Embryonic facial prominence (tissue), 1 donor: ENCODE measurements around the gene ARHGEF28.

ENCODE experiments used
- DNase-seq: peaks from one replicate; pipeline ENCODE4 v3.0.0-alpha.2; 2016; ENCODE audit errors: extremely low spot score

The ARHGEF28 gene

GRCh38 chr5:73899916-73900315 lies 273.9 kb downstream of the ARHGEF28 start:
- DNase-seq = no peak

- DNase-seq = no peak
Observed at GRCh38 chr5:73900566-73900965, 274.6 kb downstream of the ARHGEF28 start.

- no peak for DNase-seq
Observed at GRCh38 chr5:73901043-73901442, 275.0 kb downstream of the ARHGEF28 start.

- DNase-seq = no peak
Observed at GRCh38 chr5:73901455-73901854, 275.5 kb downstream of the ARHGEF28 start.

- DNase-seq = peak; percentile 73
Observed at GRCh38 chr5:73902327-73903051, 276.5 kb downstream of the ARHGEF28 start.

GRCh38 chr5:73903169-73903568 lies 277.2 kb downstream of the ARHGEF28 start:
- no peak for DNase-seq

GRCh38 chr5:73906277-73906676 lies 280.3 kb downstream of the ARHGEF28 start:
- DNase-seq = no peak

- DNase-seq = no peak
Observed at GRCh38 chr5:73907164-73907563, 281.2 kb downstream of the ARHGEF28 start.

GRCh38 chr5:73908395-73908794 lies 282.4 kb downstream of the ARHGEF28 start:
- DNase-seq = no peak

- DNase-seq = no peak
Observed at GRCh38 chr5:73908846-73909245, 282.9 kb downstream of the ARHGEF28 start.

- no peak for DNase-seq
Observed at GRCh38 chr5:73909474-73909873, 283.5 kb downstream of the ARHGEF28 start.

- DNase-seq = no peak
Observed at GRCh38 chr5:73911761-73912393, 285.9 kb downstream of the ARHGEF28 start.

GRCh38 chr5:73912821-73913271 lies 286.9 kb downstream of the ARHGEF28 start:
- no peak for DNase-seq

- no peak for DNase-seq
Observed at GRCh38 chr5:73913971-73914370, 288.0 kb downstream of the ARHGEF28 start.

GRCh38 chr5:73915345-73915744 lies 289.3 kb downstream of the ARHGEF28 start:
- DNase-seq = no peak

GRCh38 chr5:73917433-73917832 lies 291.4 kb downstream of the ARHGEF28 start:
- no peak for DNase-seq

- DNase-seq = no peak
Observed at GRCh38 chr5:73917891-73918290, 291.9 kb downstream of the ARHGEF28 start.

- DNase-seq = no peak
Observed at GRCh38 chr5:73918791-73919221, 292.8 kb downstream of the ARHGEF28 start.

- DNase-seq = no peak
Observed at GRCh38 chr5:73921741-73922140, 295.7 kb downstream of the ARHGEF28 start.

- no peak for DNase-seq
Observed at GRCh38 chr5:73922224-73922623, 296.2 kb downstream of the ARHGEF28 start.

GRCh38 chr5:73922875-73923557 lies 297.0 kb downstream of the ARHGEF28 start:
- DNase-seq = no peak

- DNase-seq = no peak
Observed at GRCh38 chr5:73928476-73929070, 302.6 kb downstream of the ARHGEF28 start.
